K562 (cell line): ENCODE data around the gene TMEM217. TPM values are rescaled to one million over a fixed set of nuclear protein-coding genes. Genes with fewer than 3 reads are reported as not detected.

Experiments used
- BHLHE40 ChIP-seq: IDR thresholded peaks from 2 replicates; pipeline ENCODE4 v1.6.1; 2011; ENCODE audit warnings: low read length, improper control_type of control experiment
- CBFA2T3 ChIP-seq: fragments of 450-650 bp; IDR thresholded peaks from 2 replicates; pipeline ENCODE4 v1.6.1; 2017
- DPF2 ChIP-seq: fragments of 450-650 bp; IDR thresholded peaks from 2 replicates; pipeline ENCODE4 v1.6.1; 2016
- GATAD2B ChIP-seq: fragments of 450-650 bp; IDR thresholded peaks from 2 replicates; pipeline ENCODE4 v1.6.1; 2017; ENCODE audit warnings: mild to moderate bottlenecking, borderline replicate concordance
- HDAC1 ChIP-seq, 2 experiments: fragments of 450-650 bp; IDR thresholded peaks; 2 replicates each; pipeline ENCODE4 v1.6.1; 2016 to 2017; ENCODE audit warnings: inconsistent platforms in 1 of 2, mild to moderate bottlenecking in 1 of 2, moderate library complexity in 1 of 2
- KDM4B ChIP-seq, 2 experiments: fragments of 450-650 bp in 1 of 2; sonication (generic) in 1 of 2; IDR thresholded peaks; 2 replicates each; pipeline ENCODE4 v1.6.1; 2016 to 2017; ENCODE audit warnings: borderline replicate concordance in 2 of 2, antibody characterized with exemption in 1 of 2, low read depth in 1 of 2, mild to moderate bottlenecking in 1 of 2
- MAFG ChIP-seq: fragments of 450-650 bp; conservative IDR thresholded peaks from 2 replicates; pipeline ENCODE4 v1.6.1; 2016; ENCODE audit warnings: missing genetic modification characterization, missing compliant biosample characterization
- MAFK ChIP-seq: IDR thresholded peaks from 2 replicates; pipeline ENCODE4 v1.6.1; 2011; ENCODE audit warnings: low read length, improper control_type of control experiment
- MTA1 ChIP-seq: fragments of 450-650 bp; IDR thresholded peaks from 2 replicates; pipeline ENCODE4 v1.6.1; 2017; ENCODE audit warnings: borderline replicate concordance
- NFIC ChIP-seq: fragments of 450-650 bp; IDR thresholded peaks from 2 replicates; pipeline ENCODE4 v1.6.1; 2017; ENCODE audit warnings: mild to moderate bottlenecking, inconsistent platforms
- NONO ChIP-seq, 2 experiments: fragments of 200-400 bp in 1 of 2; fragments of 450-650 bp in 1 of 2; formaldehyde crosslinking in 1 of 2; IDR thresholded peaks; 2 replicates each; pipeline ENCODE4 v1.6.1; 2017; ENCODE audit warnings: low read depth in 2 of 2, mild to moderate bottlenecking in 2 of 2, moderate library complexity in 2 of 2, low read length in 1 of 2
- ZNF134 ChIP-seq: fragments of 250-450 bp; sonication (Bioruptor Pico); conservative IDR thresholded peaks from 2 replicates; pipeline ENCODE4 v1.4.0; 2020
- ZNF197 ChIP-seq: fragments of 200-800 bp; sonication (Bioruptor generic); IDR thresholded peaks from 2 replicates; pipeline ENCODE4 v1.6.1; 2016; ENCODE audit warnings: low read depth, missing genetic modification characterization, missing compliant biosample characterization
- ZNF589 ChIP-seq: fragments of 200-800 bp; sonication (Bioruptor generic); IDR thresholded peaks from 2 replicates; pipeline ENCODE4 v1.6.1; 2016; ENCODE audit warnings: low read depth, missing genetic modification characterization, missing compliant biosample characterization
- ZNF766 ChIP-seq: fragments of 200-800 bp; sonication (Bioruptor generic); conservative IDR thresholded peaks from 2 replicates; pipeline ENCODE4 v1.6.1; 2016; ENCODE audit warnings: missing genetic modification characterization, missing compliant biosample characterization
- polyA plus RNA-seq, 8 experiments: library from polyadenylated mRNA; depleted of rRNA in 4 of 8; stranded (reverse) in 5 of 8; unstranded in 3 of 8; fragments of >200 nt; fragmentation: Nextera tagmentation in 2 of 8; fragmentation: Illumina TruSeq in 1 of 8; extraction: Ambion mirVana in 2 of 8; extraction: Trizol in 1 of 8; gene quantifications; 2 replicates each; pipeline versions ENCODE4 v1.2.1 to v1.2.3, GENCODE V29; 2011 to 2014; ENCODE audit warnings: inconsistent platforms in 1 of 8, missing spikeins in 1 of 8
- total RNA-seq, 7 experiments: library from RNA; depleted of rRNA in 6 of 7; stranded (reverse); fragments of >200 nt in 6 of 7; fragmentation: Illumina TruSeq in 2 of 7; extraction: Trizol in 2 of 7; gene quantifications; 2 replicates each; pipeline versions ENCODE4 v1.2.1 to v1.2.3, GENCODE V29; 2011 to 2021; ENCODE audit warnings: low replicate concordance in 1 of 7
- TF ChIP-seq, protein P1 (sequence below), 2 experiments: fragments of 450-650 bp; IDR thresholded peaks; 2 replicates each; pipeline ENCODE4 v1.6.1; 2018; ENCODE audit warnings: mild to moderate bottlenecking in 2 of 2, low read depth in 1 of 2; ENCODE audit not compliant: partially characterized antibody in 2 of 2
- TF ChIP-seq, protein P2 (sequence below), 2 experiments: IDR thresholded peaks in 1 of 2; conservative IDR thresholded peaks in 1 of 2; 2 replicates each; pipeline ENCODE4 v1.6.1; 2016; ENCODE audit warnings: low read depth in 2 of 2, mild to moderate bottlenecking in 1 of 2, missing compliant biosample characterization in 1 of 2, missing genetic modification characterization in 1 of 2, moderate library complexity in 1 of 2
- TF ChIP-seq, protein P3 (sequence below): fragments of 450-650 bp; formaldehyde crosslinking; IDR thresholded peaks from 2 replicates; pipeline ENCODE4 v1.4.0; 2022; ENCODE audit warnings: missing genetic modification characterization

TMEM217 gene
- total and polyA plus RNA-seq, 9 of the 15 experiments (the other 6 are each of a cell fraction or from before 2014, with no cell fraction given), result 1.3 to 8.0 (median 1.9) TPM

DNA sequence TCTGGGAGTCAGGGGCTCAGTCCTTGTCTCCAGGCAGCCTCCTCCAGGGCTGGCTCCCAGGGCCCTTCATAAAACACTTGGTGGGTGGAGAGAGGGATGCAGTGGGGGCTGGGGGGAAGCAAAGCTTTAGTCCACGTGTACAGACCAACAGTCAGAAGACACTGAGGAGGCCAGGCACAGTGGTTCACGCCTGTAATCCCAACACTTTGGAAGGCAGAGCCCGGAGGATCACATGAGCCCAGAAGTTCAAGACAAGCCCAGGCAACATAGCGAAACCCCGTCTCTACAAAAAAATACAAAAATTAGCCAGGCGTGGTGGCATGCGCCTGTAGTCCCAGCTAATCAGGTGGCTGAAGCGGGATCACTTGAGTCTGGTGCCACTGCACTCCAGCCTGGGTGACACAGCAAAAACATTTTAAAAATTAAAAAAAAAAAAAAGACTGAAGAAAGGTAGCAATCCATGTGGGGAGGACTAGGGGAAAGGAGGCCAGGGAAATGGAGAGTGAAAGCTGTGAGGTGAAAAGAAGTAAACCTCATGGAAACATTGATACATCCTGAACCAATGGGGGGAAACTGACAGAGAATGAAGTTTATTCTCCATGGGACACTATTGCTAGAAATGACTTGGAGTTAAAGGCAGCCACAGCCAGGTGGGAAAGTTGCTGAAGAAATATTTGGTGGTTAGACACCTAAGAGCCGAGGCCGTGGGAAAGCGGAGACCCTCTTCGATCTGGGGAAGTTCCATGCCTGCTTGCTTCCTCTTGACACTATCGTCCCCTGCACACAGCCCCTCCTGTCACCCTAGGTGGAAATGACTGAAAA is 52.6 kb downstream of the TMEM217 start (continued):
- TF ChIP-seq, protein P1, sequence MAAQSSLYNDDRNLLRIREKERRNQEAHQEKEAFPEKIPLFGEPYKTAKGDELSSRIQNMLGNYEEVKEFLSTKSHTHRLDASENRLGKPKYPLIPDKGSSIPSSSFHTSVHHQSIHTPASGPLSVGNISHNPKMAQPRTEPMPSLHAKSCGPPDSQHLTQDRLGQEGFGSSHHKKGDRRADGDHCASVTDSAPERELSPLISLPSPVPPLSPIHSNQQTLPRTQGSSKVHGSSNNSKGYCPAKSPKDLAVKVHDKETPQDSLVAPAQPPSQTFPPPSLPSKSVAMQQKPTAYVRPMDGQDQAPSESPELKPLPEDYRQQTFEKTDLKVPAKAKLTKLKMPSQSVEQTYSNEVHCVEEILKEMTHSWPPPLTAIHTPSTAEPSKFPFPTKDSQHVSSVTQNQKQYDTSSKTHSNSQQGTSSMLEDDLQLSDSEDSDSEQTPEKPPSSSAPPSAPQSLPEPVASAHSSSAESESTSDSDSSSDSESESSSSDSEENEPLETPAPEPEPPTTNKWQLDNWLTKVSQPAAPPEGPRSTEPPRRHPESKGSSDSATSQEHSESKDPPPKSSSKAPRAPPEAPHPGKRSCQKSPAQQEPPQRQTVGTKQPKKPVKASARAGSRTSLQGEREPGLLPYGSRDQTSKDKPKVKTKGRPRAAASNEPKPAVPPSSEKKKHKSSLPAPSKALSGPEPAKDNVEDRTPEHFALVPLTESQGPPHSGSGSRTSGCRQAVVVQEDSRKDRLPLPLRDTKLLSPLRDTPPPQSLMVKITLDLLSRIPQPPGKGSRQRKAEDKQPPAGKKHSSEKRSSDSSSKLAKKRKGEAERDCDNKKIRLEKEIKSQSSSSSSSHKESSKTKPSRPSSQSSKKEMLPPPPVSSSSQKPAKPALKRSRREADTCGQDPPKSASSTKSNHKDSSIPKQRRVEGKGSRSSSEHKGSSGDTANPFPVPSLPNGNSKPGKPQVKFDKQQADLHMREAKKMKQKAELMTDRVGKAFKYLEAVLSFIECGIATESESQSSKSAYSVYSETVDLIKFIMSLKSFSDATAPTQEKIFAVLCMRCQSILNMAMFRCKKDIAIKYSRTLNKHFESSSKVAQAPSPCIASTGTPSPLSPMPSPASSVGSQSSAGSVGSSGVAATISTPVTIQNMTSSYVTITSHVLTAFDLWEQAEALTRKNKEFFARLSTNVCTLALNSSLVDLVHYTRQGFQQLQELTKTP (IDR thresholded peaks at IDR 0.05; ENCODE audit: low read depth in 1 of 2, partially characterized antibody in 2 of 2), result peak in 1 of 2 experiments; percentile 62
- TF ChIP-seq, protein P2, sequence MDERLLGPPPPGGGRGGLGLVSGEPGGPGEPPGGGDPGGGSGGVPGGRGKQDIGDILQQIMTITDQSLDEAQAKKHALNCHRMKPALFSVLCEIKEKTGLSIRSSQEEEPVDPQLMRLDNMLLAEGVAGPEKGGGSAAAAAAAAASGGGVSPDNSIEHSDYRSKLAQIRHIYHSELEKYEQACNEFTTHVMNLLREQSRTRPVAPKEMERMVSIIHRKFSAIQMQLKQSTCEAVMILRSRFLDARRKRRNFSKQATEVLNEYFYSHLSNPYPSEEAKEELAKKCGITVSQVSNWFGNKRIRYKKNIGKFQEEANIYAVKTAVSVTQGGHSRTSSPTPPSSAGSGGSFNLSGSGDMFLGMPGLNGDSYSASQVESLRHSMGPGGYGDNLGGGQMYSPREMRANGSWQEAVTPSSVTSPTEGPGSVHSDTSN (CRISPR knock-in tag; IDR thresholded peaks at IDR 0.05; ENCODE audit: low read depth), result no peak
- TF ChIP-seq, protein P2 (tag; conservative IDR thresholded peaks at IDR 0.05; ENCODE audit: low read depth), result 0 out of 2 replicates have a peak, but pooled peaks have one; percentile 16
- TF ChIP-seq MAFG (tag) (peak; percentile 94), ZNF589 (CRISPR knock-in tag) (peak; percentile 62; the same call in 1 of the 2 replicates), ZNF134 (CRISPR knock-in tag) (0 out of 2 replicates have a peak, but pooled peaks have one; percentile 47), ZNF197 (peak; percentile 78), KDM4B (IDR thresholded peaks at IDR 0.05; ENCODE audit: borderline replicate concordance in 2 of 2, low read depth in 1 of 2) (no peak), CBFA2T3 (0 out of 2 replicates have a peak, but pooled peaks have one; percentile 7), MTA1 (peak; percentile 11; the same call in 1 of the 2 replicates), NONO (IDR thresholded peaks at IDR 0.05; ENCODE audit: low read depth in 2 of 2, low read length in 1 of 2) (no peak), NFIC (0 out of 2 replicates have a peak, but pooled peaks have one; percentile 34), DPF2 (peak; percentile 29; the same call in 1 of the 2 replicates), MAFK (peak; percentile 41; the same call in 1 of the 2 replicates), HDAC1 (IDR thresholded peaks at IDR 0.05) (0 out of 4 replicates have a peak, but pooled peaks of 1 of the 2 experiments have one; percentile 17), ZNF766 (CRISPR knock-in tag) (peak; percentile 89), BHLHE40 (0 out of 2 replicates have a peak, but pooled peaks have one; percentile 23), GATAD2B (no peak)
- TF ChIP-seq, protein P3, sequence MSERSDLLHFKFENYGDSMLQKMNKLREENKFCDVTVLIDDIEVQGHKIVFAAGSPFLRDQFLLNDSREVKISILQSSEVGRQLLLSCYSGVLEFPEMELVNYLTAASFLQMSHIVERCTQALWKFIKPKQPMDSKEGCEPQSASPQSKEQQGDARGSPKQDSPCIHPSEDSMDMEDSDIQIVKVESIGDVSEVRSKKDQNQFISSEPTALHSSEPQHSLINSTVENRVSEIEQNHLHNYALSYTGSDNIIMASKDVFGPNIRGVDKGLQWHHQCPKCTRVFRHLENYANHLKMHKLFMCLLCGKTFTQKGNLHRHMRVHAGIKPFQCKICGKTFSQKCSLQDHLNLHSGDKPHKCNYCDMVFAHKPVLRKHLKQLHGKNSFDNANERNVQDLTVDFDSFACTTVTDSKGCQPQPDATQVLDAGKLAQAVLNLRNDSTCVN (CRISPR knock-in tag), result 0 out of 2 replicates have a peak, but pooled peaks have one; percentile 74
